Activated naive CD4-positive, alpha-beta T cell treated with anti-CD3 and anti-CD28 coated beads for 36 hours (primary cell): ENCODE data around the gene OCLN. TPM values are rescaled to one million over a fixed set of nuclear protein-coding genes. Genes with fewer than 3 reads are reported as not detected.
"Not testable (repeated sequence)": the region's sequence is repeated elsewhere in the genome, so short reads cannot be mapped to it uniquely, and the experiment has no call there.

ENCODE experiments used
- CTCF ChIA-PET: fragments of 350-600 bp; sonication (Branson Sonifier 250); formaldehyde crosslinking; loops from one replicate; lab custom pipeline; 2021; ENCODE audit warnings: antibody characterized with exemption; lab: Charles Lee
- DNase-seq: peaks from one replicate; pipeline ENCODE4 v3.0.0-alpha.2; 2020
- H3K27ac Mint-ChIP-seq: one replicate; pipeline ENCODE4 v1.8.0; 2021; ENCODE audit warnings: mild to moderate bottlenecking, mixed read lengths
- H3K27me3 Mint-ChIP-seq: one replicate; pipeline ENCODE4 v1.8.0; 2021; ENCODE audit warnings: low read depth, mixed read lengths
- H3K36me3 Mint-ChIP-seq: one replicate; pipeline ENCODE4 v1.8.0; 2021; ENCODE audit warnings: low read depth, mixed read lengths
- H3K4me1 Mint-ChIP-seq: one replicate; pipeline ENCODE4 v1.8.0; 2021; ENCODE audit warnings: low read depth, mixed read lengths
- H3K4me3 Mint-ChIP-seq: one replicate; pipeline ENCODE4 v1.8.0; 2021; ENCODE audit warnings: mild to moderate bottlenecking, moderate library complexity, mixed read lengths
- H3K9me3 Mint-ChIP-seq: one replicate; pipeline ENCODE4 v1.8.0; 2021; ENCODE audit warnings: mixed read lengths
- intact Hi-C: fragments of 100-400 bp; cut with micrococcal nuclease; formaldehyde crosslinking; loops from one replicate; pipeline ENCODE4 v1.15.1; 2023
- total RNA-seq, 2 experiments: library from RNA; stranded (reverse); gene quantifications; one replicate each; pipeline ENCODE4 v1.2.3, GENCODE V29; 2021

The OCLN gene
- total RNA-seq, 2 experiments from 2014 or later: 0.26 to 0.62 TPM

GRCh38 chr5:69516769-69517168, 24.2 kb downstream of the OCLN start:
- Mint-ChIP-seq H3K36me3 (no peaks in the 10 kb centered on the region), H3K27me3 (no peaks in the 10 kb centered on the region), H3K27ac (no peak overlapping the region), H3K9me3 (no peaks in the 10 kb centered on the region), H3K4me1 (no peaks in the 10 kb centered on the region), H3K4me3 (no peak overlapping the region)
- no peak for DNase-seq
- CTCF ChIA-PET: no interaction called here
- intact Hi-C loops: no loop called here

DNA sequence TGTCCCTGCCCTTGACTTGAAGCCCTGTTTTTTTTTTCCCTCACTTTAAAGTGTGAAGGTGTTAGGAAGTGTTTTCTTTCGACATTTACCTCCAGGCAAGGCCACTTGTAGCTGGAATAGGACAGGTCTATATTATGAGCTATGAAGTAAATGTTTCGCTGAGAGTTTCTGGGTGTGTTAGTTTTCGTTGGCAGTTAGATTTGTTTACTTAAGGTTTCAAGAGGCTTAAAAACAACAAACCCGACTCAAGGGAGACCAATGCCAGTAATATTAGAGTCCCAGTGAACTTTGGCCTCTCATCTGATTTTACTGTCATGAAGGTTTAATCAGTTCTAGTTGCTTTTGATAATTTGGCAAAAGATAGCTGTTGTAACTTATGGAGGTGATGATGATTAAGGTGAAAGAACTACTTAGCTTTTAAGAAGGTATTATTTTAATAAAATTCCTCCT, 25.2 kb downstream of the OCLN start:
- no peaks in the 10 kb centered on the region for H3K36me3 Mint-ChIP-seq
- H3K27ac Mint-ChIP-seq: no peak overlapping the region
- no peak overlapping the region for H3K4me3 Mint-ChIP-seq
- H3K9me3 Mint-ChIP-seq: no peaks in the 10 kb centered on the region
- no peak for DNase-seq
- no peaks in the 10 kb centered on the region for H3K4me1 Mint-ChIP-seq
- CTCF ChIA-PET: no interaction called here
- intact Hi-C loops: no loop called here
- H3K27me3 Mint-ChIP-seq: no peaks in the 10 kb centered on the region

GRCh38 chr5:69519285-69519684, 26.7 kb downstream of the OCLN start:
- CTCF ChIA-PET: no interaction called here
- no peaks in the 10 kb centered on the region for H3K36me3 Mint-ChIP-seq
- H3K27me3 Mint-ChIP-seq: no peaks in the 10 kb centered on the region
- no peaks in the 10 kb centered on the region for H3K9me3 Mint-ChIP-seq
- DNase-seq: no peak
- no peak overlapping the region for H3K27ac Mint-ChIP-seq
- H3K4me3 Mint-ChIP-seq: no peak overlapping the region
- intact Hi-C loops: no loop called here
- H3K4me1 Mint-ChIP-seq: no peaks in the 10 kb centered on the region

DNA sequence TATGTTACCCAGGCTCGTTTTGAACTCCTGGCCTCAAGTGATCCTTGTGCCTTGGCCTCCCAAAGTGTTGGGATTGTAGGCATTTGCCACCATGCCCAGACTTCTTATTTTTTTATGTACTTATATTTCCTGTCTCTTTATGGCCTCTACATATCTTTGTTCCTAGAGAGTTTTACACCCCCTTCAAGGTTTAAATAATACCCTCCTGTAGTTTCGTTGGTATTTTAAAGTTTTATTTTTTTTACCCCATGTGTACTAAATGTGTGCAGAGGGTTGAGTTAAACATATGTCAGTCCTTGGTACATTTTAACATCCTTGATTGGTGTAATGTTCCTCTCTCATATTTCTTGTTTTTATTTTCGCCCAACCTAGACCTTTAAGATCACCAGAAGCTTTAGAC, 29.4 kb downstream of the OCLN start:
- Mint-ChIP-seq H3K36me3 (no peaks in the 10 kb centered on the region), H3K4me1 (no peaks in the 10 kb centered on the region), H3K9me3 (no peaks in the 10 kb centered on the region), H3K27ac (no peak overlapping the region), H3K4me3 (no peak overlapping the region), H3K27me3 (no peaks in the 10 kb centered on the region)
- intact Hi-C loops: no loop called here
- CTCF ChIA-PET: no interaction called here
- DNase-seq: no peak

GRCh38 chr5:69525490-69525889, 32.9 kb downstream of the OCLN start:
- no peak for DNase-seq
- no peaks in the 10 kb centered on the region for H3K4me1 Mint-ChIP-seq
- no peaks in the 10 kb centered on the region for H3K9me3 Mint-ChIP-seq
- intact Hi-C loops: no loop called here
- H3K36me3 Mint-ChIP-seq: no peaks in the 10 kb centered on the region
- H3K27ac Mint-ChIP-seq: no peak overlapping the region
- H3K4me3 Mint-ChIP-seq: no peak overlapping the region
- CTCF ChIA-PET: no interaction called here
- H3K27me3 Mint-ChIP-seq: no peaks in the 10 kb centered on the region

DNA sequence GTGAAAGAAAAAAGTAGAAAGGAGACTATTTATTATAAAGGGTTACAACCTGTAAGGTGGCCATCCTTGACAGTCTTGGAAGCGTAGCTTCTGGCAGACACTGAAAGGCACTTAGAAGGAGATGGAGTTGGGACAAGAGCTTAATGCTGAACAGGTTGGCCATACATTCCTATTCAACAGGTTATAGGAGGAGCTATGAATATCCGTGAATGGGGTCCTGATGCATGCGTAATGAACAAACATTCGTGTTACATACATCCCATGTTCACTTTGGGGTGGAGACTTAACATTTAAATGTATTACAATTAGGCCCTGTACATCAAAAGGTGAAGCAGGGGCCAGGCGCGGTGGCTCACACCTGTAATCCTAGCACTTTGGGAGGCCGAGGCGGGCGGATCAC, 34.1 kb downstream of the OCLN start:
- H3K4me1 Mint-ChIP-seq: no peaks in the 10 kb centered on the region
- CTCF ChIA-PET: interaction anchor here (0.6 to 1.1 kb wide), 2 partner anchors 43 to 483 kb away, joined by 3 to 4 read pairs; no protein-coding TSS in a partner anchor
- no peak for DNase-seq
- H3K27ac Mint-ChIP-seq: no peak overlapping the region
- H3K4me3 Mint-ChIP-seq: no peak overlapping the region
- no peaks in the 10 kb centered on the region for H3K27me3 Mint-ChIP-seq
- H3K36me3 Mint-ChIP-seq: no peaks in the 10 kb centered on the region
- H3K9me3 Mint-ChIP-seq: no peaks in the 10 kb centered on the region
- intact Hi-C loops: no loop called here

GRCh38 chr5:69527128-69527770, 34.7 kb downstream of the OCLN start:
- DNase-seq: no peak
- H3K4me3 Mint-ChIP-seq: no peak overlapping the region
- H3K9me3 Mint-ChIP-seq: no peaks in the 10 kb centered on the region
- H3K27me3 Mint-ChIP-seq: peaks cover 2% of the 10 kb centered on the region
- no peaks in the 10 kb centered on the region for H3K36me3 Mint-ChIP-seq
- H3K27ac Mint-ChIP-seq: no peak overlapping the region
- intact Hi-C loops: no loop called here
- CTCF ChIA-PET: interaction anchor here (0.6 to 1.1 kb wide), 2 partner anchors 44 to 483 kb away, joined by 3 to 4 read pairs; no protein-coding TSS in a partner anchor
- H3K4me1 Mint-ChIP-seq: no peaks in the 10 kb centered on the region

GRCh38 chr5:69528035-69528434, 35.4 kb downstream of the OCLN start:
- no peak for DNase-seq
- H3K27me3 Mint-ChIP-seq: peaks cover 3% of the 10 kb centered on the region
- no peak overlapping the region for H3K27ac Mint-ChIP-seq
- H3K4me3 Mint-ChIP-seq: no peak overlapping the region
- no peaks in the 10 kb centered on the region for H3K36me3 Mint-ChIP-seq
- intact Hi-C loops: no loop called here
- CTCF ChIA-PET: interaction anchor here (1.3 kb wide), 1 partner anchor 485 kb away, joined by 3 read pairs; no protein-coding TSS in a partner anchor
- H3K9me3 Mint-ChIP-seq: no peaks in the 10 kb centered on the region
- H3K4me1 Mint-ChIP-seq: no peaks in the 10 kb centered on the region

DNA sequence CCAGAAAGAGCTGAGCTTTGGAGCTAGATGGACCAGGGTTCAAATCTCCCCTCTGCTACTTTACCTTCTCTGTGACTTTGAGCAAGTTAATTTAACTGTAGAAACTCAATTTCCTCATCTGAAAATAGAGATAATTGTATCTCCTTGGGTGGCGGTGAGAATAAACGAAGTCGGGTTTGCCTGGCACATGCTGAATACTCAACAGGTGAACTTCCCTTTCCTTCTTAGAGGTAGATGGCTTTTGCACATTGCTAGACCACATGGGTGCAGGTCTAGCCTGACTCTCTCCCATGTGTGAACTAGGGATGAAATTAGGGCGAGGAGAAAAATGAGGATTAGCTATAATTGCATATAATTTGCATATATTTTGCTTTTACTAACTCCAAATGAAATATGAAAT, 36.0 kb downstream of the OCLN start:
- H3K4me1 Mint-ChIP-seq: no peaks in the 10 kb centered on the region
- peaks cover 3% of the 10 kb centered on the region for H3K27me3 Mint-ChIP-seq
- CTCF ChIA-PET: interaction anchor here (1.3 kb wide), 1 partner anchor 485 kb away, joined by 3 read pairs; no protein-coding TSS in a partner anchor
- no peaks in the 10 kb centered on the region for H3K36me3 Mint-ChIP-seq
- intact Hi-C loops: no loop called here
- H3K27ac Mint-ChIP-seq: no peak overlapping the region
- no peaks in the 10 kb centered on the region for H3K9me3 Mint-ChIP-seq
- no peak overlapping the region for H3K4me3 Mint-ChIP-seq
- no peak for DNase-seq

DNA sequence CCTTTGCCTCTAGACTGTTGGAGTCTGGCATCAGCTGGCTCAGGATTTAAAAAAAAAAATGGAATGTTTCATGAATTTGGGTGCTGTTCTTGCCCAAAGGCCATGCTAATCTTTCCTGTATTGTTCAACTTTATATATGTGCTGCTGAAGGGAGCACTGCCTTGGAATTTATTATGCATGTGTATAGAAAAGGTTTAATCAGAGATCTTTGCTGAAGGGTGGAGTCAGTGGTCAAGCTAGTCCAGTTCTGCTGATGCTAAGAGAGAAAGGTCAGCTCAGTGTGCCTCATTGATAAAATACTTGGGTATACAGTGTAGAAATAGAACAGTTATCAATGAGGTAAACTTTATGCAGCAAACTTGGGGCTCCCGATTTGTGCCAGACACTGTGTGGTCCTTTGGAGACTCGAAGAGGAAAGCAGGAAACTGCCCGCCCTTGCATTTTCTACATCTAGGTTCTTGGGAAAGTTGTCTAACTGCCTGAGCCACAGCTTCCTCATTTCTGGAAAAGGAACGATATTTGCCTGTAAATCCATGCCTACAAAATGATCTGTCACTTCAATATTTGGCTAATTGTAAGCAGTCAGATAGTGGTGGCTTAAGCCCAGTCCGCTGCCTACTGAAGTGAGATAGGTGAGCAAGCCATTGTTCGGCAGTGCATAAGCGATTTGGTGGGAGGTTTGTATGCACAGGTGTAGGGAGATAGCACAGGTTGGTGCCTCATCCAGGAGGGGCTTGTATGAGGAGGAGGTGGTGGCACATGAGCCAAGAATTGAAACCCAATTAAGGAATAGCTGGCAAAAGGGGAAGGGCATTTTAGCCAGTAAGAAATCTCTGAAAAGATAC, 38.2 kb downstream of the OCLN start:
- DNase-seq: no peak
- peaks cover 3% of the 10 kb centered on the region for H3K27me3 Mint-ChIP-seq
- H3K9me3 Mint-ChIP-seq: no peaks in the 10 kb centered on the region
- intact Hi-C loops: no loop called here
- no peaks in the 10 kb centered on the region for H3K4me1 Mint-ChIP-seq
- no peak overlapping the region for H3K27ac Mint-ChIP-seq
- no peaks in the 10 kb centered on the region for H3K36me3 Mint-ChIP-seq
- H3K4me3 Mint-ChIP-seq: no peak overlapping the region
- CTCF ChIA-PET: no interaction called here

DNA sequence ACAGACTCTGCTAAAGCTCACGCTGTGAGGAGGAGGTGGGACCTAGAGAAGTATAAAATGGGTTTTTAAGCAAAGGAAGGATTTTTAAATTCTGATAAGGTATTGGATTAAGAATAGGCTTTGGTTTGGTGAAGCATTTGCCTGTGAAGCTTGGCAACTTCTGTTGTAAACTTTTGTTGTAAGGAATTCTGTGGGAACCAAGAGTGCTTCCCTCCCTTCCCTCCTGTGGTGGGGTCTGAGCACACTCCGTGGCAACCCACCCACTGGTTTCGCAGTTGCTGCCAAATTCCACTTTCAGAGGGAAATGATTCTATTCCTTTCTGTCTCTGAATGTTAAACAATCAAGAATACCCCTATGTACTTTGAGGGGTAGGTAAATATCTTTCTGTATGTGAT, 38.8 kb downstream of the OCLN start:
- Mint-ChIP-seq H3K27ac (no peak overlapping the region), H3K27me3 (peaks cover 3% of the 10 kb centered on the region), H3K4me3 (no peak overlapping the region), H3K4me1 (no peaks in the 10 kb centered on the region), H3K36me3 (no peaks in the 10 kb centered on the region), H3K9me3 (no peaks in the 10 kb centered on the region)
- no peak for DNase-seq
- CTCF ChIA-PET: no interaction called here
- intact Hi-C loops: no loop called here

DNA sequence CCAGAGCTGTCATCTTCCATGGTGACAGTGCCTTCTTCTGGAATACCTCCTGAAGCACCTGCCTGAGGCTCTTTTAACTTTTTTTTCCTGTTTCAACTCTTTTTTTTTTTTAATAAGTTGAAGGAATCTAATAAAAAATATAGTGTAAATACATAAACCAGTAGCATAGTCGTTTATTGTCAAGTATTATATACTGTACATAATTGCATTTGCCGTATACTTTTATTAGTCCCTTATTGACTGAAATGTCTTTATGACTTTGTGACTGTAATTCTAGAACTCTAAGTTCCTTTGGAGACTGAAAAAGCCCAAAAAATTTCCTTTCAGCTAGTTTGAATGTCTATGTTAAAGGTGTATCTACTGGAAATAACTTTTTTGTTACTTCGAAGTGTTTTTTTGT, 45.3 kb downstream of the OCLN start:
- H3K27me3 Mint-ChIP-seq, CTCF ChIA-PET, H3K4me1 Mint-ChIP-seq, H3K4me3 Mint-ChIP-seq, H3K27ac Mint-ChIP-seq, H3K9me3 Mint-ChIP-seq, H3K36me3 Mint-ChIP-seq, intact Hi-C loops, DNase-seq: not testable (repeated sequence)

DNA sequence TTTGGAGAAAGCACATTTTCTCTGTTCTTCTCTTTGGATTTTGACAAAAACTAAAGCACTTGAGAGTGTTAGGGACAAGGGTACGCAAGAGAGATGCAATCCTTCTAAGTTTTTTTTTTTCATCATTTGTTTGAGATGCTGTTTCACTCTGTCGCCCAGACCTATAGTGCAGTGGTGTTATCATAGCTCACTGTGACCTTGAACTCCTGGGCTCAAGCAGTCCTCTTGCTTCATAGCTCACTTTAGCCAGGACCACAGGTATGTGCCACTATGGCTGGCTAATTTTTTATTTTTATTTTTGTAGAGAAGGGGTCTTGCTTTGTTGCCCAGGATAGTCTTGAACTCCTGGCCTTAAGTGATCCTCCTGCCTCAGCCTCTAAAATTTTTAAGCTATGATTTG, 46.1 kb downstream of the OCLN start:
- CTCF ChIA-PET: not testable (repeated sequence)

More for the DNA sequence above, 46.1 kb downstream of the OCLN start:
- H3K4me1 Mint-ChIP-seq, intact Hi-C loops, DNase-seq, H3K4me3 Mint-ChIP-seq, H3K9me3 Mint-ChIP-seq, H3K27me3 Mint-ChIP-seq, H3K27ac Mint-ChIP-seq, H3K36me3 Mint-ChIP-seq: not testable (repeated sequence)
